HCT116 (cell line): Measurements from ENCODE around the gene DOK5. TPM values are rescaled to one million over a fixed set of nuclear protein-coding genes. Genes with fewer than 3 reads are reported as not detected.
A peak's percentile ranks its signal among the peaks of the same experiment; 100 is the strongest.

ENCODE experiments used
- ATAC-seq: fragments of 200-7000 bp; cut with Tn5 transposase; 2 replicates; pipeline ENCODE4 v1.9.1; 2020; ENCODE audit warnings: mild to moderate bottlenecking, moderate library complexity
- BruUV-seq: library from RNA; stranded (reverse); fragments of 400-500 nt; replicated peaks from 2 replicates; lab custom pipeline; 2021; lab: Mats Ljungman, UMichigan
- CTCF ChIA-PET: fragments of 300-600 bp; sonication (Branson Sonifier 250); formaldehyde crosslinking; loops from one replicate; lab custom pipeline; 2021; ENCODE audit warnings: antibody characterized with exemption; lab: Charles Lee
- POLR2A ChIA-PET: fragments of 300-600, 350-600 bp; sonication (Branson Sonifier 250); formaldehyde crosslinking; loops from one replicate; lab custom pipeline; 2021; ENCODE audit warnings: antibody characterized with exemption; lab: Charles Lee
- RAD21 ChIA-PET, 2 experiments: fragments of 300-600 bp; sonication (Branson Sonifier 250); formaldehyde crosslinking; loops; one replicate each; lab custom pipeline; 2023; ENCODE audit warnings: low total read pairs in 2 of 2; ENCODE audit not compliant: uncharacterized antibody in 2 of 2, unreplicated experiment in 2 of 2, low non-redundant PET in 1 of 2; lab: Charles Lee
- DNase-seq: peaks from one replicate; pipeline ENCODE4 v3.0.0-alpha.2; 2010; ENCODE audit warnings: low read depth, low spot score
- H2AFZ ChIP-seq: fragments of 200-600 bp; shearing (Covaris generic), sonication (generic); 2 replicates; pipeline ENCODE4 v1.6.1; 2017; ENCODE audit warnings: low read depth, mixed run types, mixed read lengths, antibody characterized with exemption, low read length; ENCODE audit not compliant: poor library complexity, severe bottlenecking
- H3K27ac ChIP-seq: 2 replicates; pipeline ENCODE4 v1.5.1; 2012; ENCODE audit warnings: low read depth, low read length
- H3K27me3 ChIP-seq: fragments of 200-600 bp; sonication (generic); 2 replicates; pipeline ENCODE4 v1.6.1; 2016; ENCODE audit warnings: mixed run types, low read length, mixed read lengths; ENCODE audit not compliant: insufficient read depth
- H3K36me3 ChIP-seq, 2 experiments: fragments of 200-500 bp in 1 of 2; fragments of 200-600 bp in 1 of 2; sonication (Bioruptor generic) in 1 of 2; sonication (generic) in 1 of 2; 2 replicates each; pipeline versions ENCODE4 v1.5.1 to v1.6.1; 2014 to 2016; ENCODE audit warnings: low read length in 2 of 2, inconsistent platforms in 1 of 2, mixed read lengths in 1 of 2, mixed run types in 1 of 2; ENCODE audit not compliant: insufficient read depth in 2 of 2, control insufficient read depth in 1 of 2
- H3K4me1 ChIP-seq, 2 experiments: fragments of 200-600 bp in 1 of 2; sonication (generic) in 1 of 2; 2 replicates each; pipeline versions ENCODE4 v1.5.1 to v1.6.1; 2012 to 2017; ENCODE audit warnings: low read length in 2 of 2, inconsistent platforms in 1 of 2, mild to moderate bottlenecking in 1 of 2, mixed read lengths in 1 of 2, mixed run types in 1 of 2, moderate library complexity in 1 of 2; ENCODE audit not compliant: insufficient read depth in 2 of 2, control insufficient read depth in 1 of 2
- H3K4me2 ChIP-seq: fragments of 200-600 bp; sonication (generic); 2 replicates; pipeline ENCODE4 v1.6.1; 2017; ENCODE audit warnings: mixed run types, low read length, mixed read lengths
- H3K4me3 ChIP-seq, 2 experiments: fragments of 200-600 bp in 1 of 2; sonication (generic) in 1 of 2; replicated peaks in 1 of 2; 2 replicates each; pipeline ENCODE4 v1.5.1; 2011 to 2016; ENCODE audit warnings: low read length in 2 of 2, control low read depth in 1 of 2, low read depth in 1 of 2, mild to moderate bottlenecking in 1 of 2, mixed read lengths in 1 of 2, mixed run types in 1 of 2
- H3K79me2 ChIP-seq: fragments of 200-600 bp; sonication (generic); 2 replicates; pipeline ENCODE4 v1.6.1; 2017; ENCODE audit warnings: mild to moderate bottlenecking, mixed run types, low read length, moderate library complexity, mixed read lengths; ENCODE audit not compliant: insufficient read depth
- H3K9ac ChIP-seq: fragments of 200-600 bp; sonication (generic); 2 replicates; pipeline ENCODE4 v1.6.1; 2016; ENCODE audit warnings: low read length, mixed read lengths
- H3K9me2 ChIP-seq: fragments of 200-600 bp; sonication (generic), shearing (Covaris generic); 2 replicates; pipeline ENCODE4 v1.6.1; 2017; ENCODE audit warnings: mixed run types, mild to moderate bottlenecking, moderate library complexity; ENCODE audit not compliant: insufficient read depth
- H3K9me3 ChIP-seq, 2 experiments: fragments of 200-500 bp in 1 of 2; fragments of 200-600 bp in 1 of 2; sonication (Bioruptor generic) in 1 of 2; sonication (generic) in 1 of 2; 2 replicates each; pipeline ENCODE4 v1.6.1; 2014 to 2017; ENCODE audit warnings: low read length in 2 of 2, mixed read lengths in 2 of 2, inconsistent platforms in 1 of 2, low read depth in 1 of 2, mild to moderate bottlenecking in 1 of 2, mixed run types in 1 of 2, moderate library complexity in 1 of 2; ENCODE audit not compliant: control insufficient read depth in 1 of 2, insufficient read depth in 1 of 2
- H4K20me1 ChIP-seq: fragments of 200-600 bp; sonication (generic), shearing (Covaris generic); 2 replicates; pipeline ENCODE4 v1.6.1; 2017; ENCODE audit warnings: mixed run types, mild to moderate bottlenecking, moderate library complexity; ENCODE audit not compliant: insufficient read depth
- ATF3 ChIP-seq: IDR thresholded peaks from 2 replicates; pipeline ENCODE4 v1.6.1; 2012
- CBX3 ChIP-seq: IDR thresholded peaks from 2 replicates; pipeline ENCODE4 v1.6.1; 2012; ENCODE audit warnings: low read depth
- CEBPB ChIP-seq: IDR thresholded peaks from 2 replicates; pipeline ENCODE4 v1.6.1; 2012; ENCODE audit warnings: low read depth
- CTCF ChIP-seq, 3 experiments: fragments of 200-600 bp in 1 of 3; sonication (generic) in 1 of 3; IDR thresholded peaks in 2 of 3; conservative IDR thresholded peaks in 1 of 3; 2 replicates each; pipeline ENCODE4 v1.5.1; 2012 to 2017; ENCODE audit warnings: low read depth in 2 of 3, low read length in 2 of 3, antibody characterized with exemption in 1 of 3, borderline replicate concordance in 1 of 3, control low read depth in 1 of 3, mild to moderate bottlenecking in 1 of 3, mixed read lengths in 1 of 3, mixed run types in 1 of 3, moderate library complexity in 1 of 3; ENCODE audit not compliant: insufficient read depth in 1 of 3
- ELF1 ChIP-seq: IDR thresholded peaks from 2 replicates; pipeline ENCODE4 v1.6.1; 2012; ENCODE audit warnings: low read depth, borderline replicate concordance
- EZH2 ChIP-seq: fragments of 200-600 bp; sonication (generic); IDR thresholded peaks from 2 replicates; pipeline ENCODE4 v1.6.1; 2017; ENCODE audit warnings: antibody characterized with exemption, mixed run types
- FOSL1 ChIP-seq: IDR thresholded peaks from 2 replicates; pipeline ENCODE4 v1.6.1; 2012; ENCODE audit warnings: low read depth
- JUND ChIP-seq: IDR thresholded peaks from 2 replicates; pipeline ENCODE4 v1.6.1; 2012
- POLR2A ChIP-seq: IDR thresholded peaks from 2 replicates; pipeline ENCODE4 v1.7.0; 2011; ENCODE audit warnings: borderline replicate concordance; ENCODE audit not compliant: insufficient read depth, insufficient read length; ENCODE audit errors: extremely low read depth
- POLR2AphosphoS5 ChIP-seq: IDR thresholded peaks from 2 replicates; pipeline ENCODE4 v1.6.1; 2011; ENCODE audit warnings: mild to moderate bottlenecking, low read depth, low read length, moderate library complexity
- RAD21 ChIP-seq: IDR thresholded peaks from 2 replicates; pipeline ENCODE4 v1.6.1; 2012; ENCODE audit warnings: low read depth, mild to moderate bottlenecking
- SIN3A ChIP-seq: IDR thresholded peaks from 2 replicates; pipeline ENCODE4 v1.6.1; 2012; ENCODE audit warnings: low read depth
- SP1 ChIP-seq: IDR thresholded peaks from 2 replicates; pipeline ENCODE4 v1.6.1; 2012; ENCODE audit warnings: low read depth
- SRF ChIP-seq: IDR thresholded peaks from 2 replicates; pipeline ENCODE4 v1.6.1; 2012; ENCODE audit warnings: low read depth
- ZFX ChIP-seq: fragments of 450-650 bp; IDR thresholded peaks from 2 replicates; pipeline ENCODE4 v1.6.1; 2017
- intact Hi-C: fragments of 100-400 bp; cut with micrococcal nuclease; formaldehyde crosslinking; loops from 2 replicates; pipeline ENCODE4 v1.10.0; 2022
- total RNA-seq: library from RNA; stranded (reverse); gene quantifications from one replicate; pipeline ENCODE4 v1.2.1, GENCODE V29; 2021; ENCODE audit not compliant: unreplicated experiment

The DOK5 gene
- total RNA-seq, 1 experiment from 2014 or later, result not detected

DNA sequence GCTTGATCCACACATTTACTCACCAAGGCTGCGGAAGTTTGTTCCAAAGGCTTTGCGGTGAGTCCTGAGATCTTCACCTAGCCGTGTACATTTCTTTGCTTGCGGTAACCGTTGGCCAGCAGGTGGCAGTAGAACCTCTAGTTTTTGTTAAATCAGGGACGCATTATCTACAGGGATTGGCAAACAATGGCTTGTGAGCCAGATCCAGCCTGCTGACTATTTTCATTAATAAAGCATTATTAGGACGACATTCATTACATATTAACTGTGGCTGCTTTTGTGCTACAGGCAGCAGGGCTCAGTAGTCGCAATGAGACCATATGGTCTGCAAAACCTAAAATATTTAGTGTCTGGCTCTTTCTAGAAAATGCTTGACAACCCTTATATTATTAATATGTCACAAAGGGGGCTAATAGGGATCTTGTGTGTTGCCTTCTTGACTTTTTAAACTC is 174.1 kb downstream of the DOK5 start:
- POLR2A ChIA-PET, result no interaction called here
- H3K4me2 ChIP-seq, result no peak overlapping the region
- no peak overlapping the region for H3K27ac ChIP-seq
- H3K9me2 ChIP-seq, result no peaks in the 10 kb centered on the region
- H3K9me3 ChIP-seq, result no peaks in the 10 kb centered on the region
- H3K36me3 ChIP-seq, result no peaks in the 10 kb centered on the region
- TF ChIP-seq CTCF (IDR thresholded peaks at IDR 0.05 in 2 of 3, conservative IDR thresholded peaks at IDR 0.05 in 1 of 3; ENCODE audit: borderline replicate concordance in 1 of 3, insufficient read depth in 1 of 3, low read depth in 2 of 3, low read length in 2 of 3) (peak; percentile 46 to 81 (median 75); a peak in 5 of 6 replicates), CEBPB (no peak), RAD21 (peak; percentile 60)
- H3K27me3 ChIP-seq, result no peaks in the 10 kb centered on the region
- RAD21 ChIA-PET, result no interaction called here
- intact Hi-C loops, result loop anchor here (10.0 kb wide), 1 partner anchor 665 kb away; no protein-coding TSS in a partner anchor
- CTCF ChIA-PET, result interaction anchor here (0.6 kb wide), 1 partner anchor 442 kb away, joined by 4 read pairs; the partner anchor contains the start of gene PFDN4
- no TSS peak for BruUV-seq
- H3K79me2 ChIP-seq, result no peaks in the 10 kb centered on the region
- H3K4me1 ChIP-seq, result no peaks in the 10 kb centered on the region
- no peak overlapping the region for H3K9ac ChIP-seq
- no peak overlapping the region for H3K4me3 ChIP-seq
- peak; percentile 62 for DNase-seq
- ATAC-seq, result peak; percentile 92
- no peaks in the 10 kb centered on the region for H4K20me1 ChIP-seq
- peak overlapping the region; percentile 47 for H2AFZ ChIP-seq

- Histone ChIP-seq H3K9me3 (no peaks in the 10 kb centered on the region), H3K4me1 (no peaks in the 10 kb centered on the region), H3K27ac (no peak overlapping the region), H2AFZ (no peak overlapping the region), H3K36me3 (no peaks in the 10 kb centered on the region), H3K27me3 (no peaks in the 10 kb centered on the region), H3K79me2 (no peaks in the 10 kb centered on the region), H3K9me2 (no peaks in the 10 kb centered on the region), H3K4me2 (no peak overlapping the region), H3K9ac (no peak overlapping the region), H3K4me3 (no peak overlapping the region), H4K20me1 (no peaks in the 10 kb centered on the region)
- intact Hi-C loops, result loop anchor here (2.0 to 5.0 kb wide), 2 partner anchors 1599 to 1927 kb away; partner anchors contain the start of gene MC3R
- ChIA-PET CTCF (interaction anchor here (0.6 to 2.3 kb wide), 2 partner anchors 18 to 442 kb away, joined by 4 to 6 read pairs; partner anchors contain the start of gene PFDN4), POLR2A (no interaction called here), RAD21 (no interaction called here)
- no peak for DNase-seq
- no peak for ATAC-seq
- BruUV-seq, result no TSS peak
- TF ChIP-seq ELF1, result no peak
- no peak for TF ChIP-seq SP1
- no peak for TF ChIP-seq CEBPB
- no peak for TF ChIP-seq RAD21
- no peak for TF ChIP-seq CTCF (IDR thresholded peaks at IDR 0.05 in 2 of 3, conservative IDR thresholded peaks at IDR 0.05 in 1 of 3; ENCODE audit: borderline replicate concordance in 1 of 3, insufficient read depth in 1 of 3, low read depth in 2 of 3, low read length in 2 of 3)
- TF ChIP-seq FOSL1, result no peak
- no peak for TF ChIP-seq ZFX
- no peak for TF ChIP-seq SIN3A
- TF ChIP-seq ATF3, result no peak
- no peak for TF ChIP-seq POLR2A
- no peak for TF ChIP-seq CBX3
- TF ChIP-seq EZH2, result no peak
- TF ChIP-seq JUND, result no peak
- TF ChIP-seq SRF, result no peak
- TF ChIP-seq POLR2AphosphoS5, result no peak
Measured at GRCh38 chr20:54650052-54650719, 174.8 kb downstream of the DOK5 start.
